HG03342 (cell line): ENCODE measurements around the gene CLEC2B.
"Not testable (repeated sequence)": the region's sequence is repeated elsewhere in the genome, so short reads cannot be mapped to it uniquely, and the experiment has no call there.

Source experiments
- ATAC-seq: cut with Tn5 transposase; IDR thresholded peaks from one replicate; pipeline ENCODE4 v1.9.1; 2021; ENCODE audit warnings: mild to moderate bottlenecking, moderate library complexity; ENCODE audit not compliant: unreplicated experiment

The CLEC2B gene

DNA sequence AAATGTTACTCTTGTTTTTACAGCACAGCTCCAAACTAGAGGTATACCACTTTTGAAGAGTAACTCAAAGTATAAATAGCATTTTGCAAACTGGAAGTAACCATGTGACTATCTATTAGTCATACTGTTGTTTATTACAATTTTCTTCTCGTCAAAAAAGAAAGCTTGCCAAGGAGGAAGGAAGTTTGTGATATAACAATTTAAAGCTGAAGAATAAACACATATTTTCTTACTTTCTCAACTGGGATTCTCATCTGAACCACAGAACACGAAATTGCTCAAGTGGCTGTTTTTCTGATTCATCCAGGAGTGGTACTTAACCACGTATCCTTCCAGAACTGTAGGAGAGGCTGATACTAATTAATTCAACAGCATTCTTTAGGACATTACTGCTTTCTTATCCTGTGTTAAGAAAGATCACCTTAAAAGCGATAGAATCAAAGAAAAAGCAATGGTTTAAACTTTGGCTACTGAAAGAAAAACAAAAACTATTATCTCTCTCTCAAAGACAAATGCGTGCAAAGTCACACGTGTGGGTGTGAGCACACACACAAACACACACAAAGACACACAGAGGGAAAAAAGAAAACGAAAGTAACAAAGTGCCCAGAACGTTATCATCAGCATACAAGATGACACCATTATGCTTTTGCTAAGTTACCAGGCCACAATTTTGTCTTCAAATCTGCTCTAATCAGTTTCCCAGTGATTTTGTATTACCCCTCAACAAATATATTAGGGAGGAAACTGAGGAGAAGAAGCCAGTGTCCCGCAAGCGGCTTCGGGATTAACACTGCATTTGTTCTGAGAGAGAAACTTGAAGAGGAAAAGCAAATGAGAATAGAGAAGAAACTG is at the start of gene CLEC2B:
CLEC2B (minus strand) TSS at position 48 of the 855 bp plus-strand sequence.
- ATAC-seq, result peak; percentile 40

DNA sequence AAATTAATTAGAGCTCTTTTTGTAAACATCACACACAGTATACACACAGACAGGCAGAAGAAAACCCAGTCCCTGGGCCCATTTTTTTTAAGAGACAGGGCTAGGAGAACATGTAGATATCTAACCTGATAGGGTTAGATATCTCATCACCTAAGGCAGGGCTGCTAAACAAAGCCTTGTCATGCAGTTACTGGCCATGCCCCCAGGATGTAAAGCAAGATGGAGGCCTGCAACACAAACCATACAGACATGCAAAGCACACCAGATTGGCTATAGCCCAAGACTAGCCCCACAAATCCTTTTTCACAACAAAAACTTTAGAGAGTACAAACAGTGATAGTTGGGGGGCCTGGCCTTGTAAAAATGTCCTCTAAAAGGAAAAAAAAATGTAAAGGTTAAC is 42.6 kb upstream of the CLEC2B start:
- ATAC-seq, result no peak

DNA sequence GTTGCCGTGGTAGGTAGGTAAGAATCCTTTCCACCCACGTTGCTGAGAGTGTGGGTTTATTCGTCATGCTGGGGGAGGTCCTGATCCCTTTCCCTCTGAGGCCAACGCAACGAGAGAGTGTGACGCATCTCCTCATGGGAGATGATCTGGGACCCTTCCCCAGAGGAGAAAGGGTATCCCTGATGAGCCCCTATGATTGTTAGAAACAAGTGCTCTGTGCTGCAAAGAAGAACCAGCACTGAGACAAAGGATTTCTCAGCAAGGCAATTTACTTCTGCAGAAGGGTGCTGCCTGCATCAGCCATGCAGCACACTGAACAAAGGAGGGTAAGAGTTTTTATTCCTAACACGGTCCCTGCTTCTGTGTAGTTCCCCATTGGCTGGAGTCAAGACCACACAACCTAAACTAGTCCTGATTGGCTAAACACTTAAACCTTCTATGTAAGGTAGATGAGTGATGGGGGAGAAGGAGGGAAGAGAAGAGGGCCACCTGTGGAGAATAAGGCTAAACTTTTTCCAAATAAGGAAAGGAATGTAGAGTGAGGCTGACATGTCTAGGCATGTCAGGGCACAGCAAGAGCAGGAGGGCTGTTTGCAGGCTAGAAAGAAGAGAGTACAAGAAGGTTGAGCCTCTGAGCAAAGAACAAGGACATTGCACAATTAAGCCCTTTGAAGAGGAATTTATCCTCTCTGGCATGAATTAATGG is 41.7 kb upstream of the CLEC2B start:
- ATAC-seq, result no peak

DNA sequence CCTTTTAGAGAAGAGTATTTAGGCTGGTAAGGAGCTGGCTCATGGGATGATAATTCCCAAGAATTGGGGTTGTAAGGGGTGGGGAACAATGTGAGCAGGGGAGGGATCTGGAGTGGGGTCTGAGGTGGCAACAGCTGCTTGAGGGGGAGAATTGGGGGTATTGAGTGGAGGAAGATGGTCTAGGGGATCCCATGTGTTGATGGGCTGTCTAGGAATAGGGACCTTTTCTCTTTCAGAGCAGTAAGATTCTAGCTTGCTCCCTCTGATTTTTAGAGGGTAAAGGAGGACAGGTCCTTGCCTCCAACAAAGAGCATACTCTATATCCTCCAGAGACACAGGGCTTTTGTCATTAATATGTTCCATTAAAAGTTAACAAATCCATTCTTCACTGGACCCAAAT is 40.6 kb upstream of the CLEC2B start:
- no peak for ATAC-seq

DNA sequence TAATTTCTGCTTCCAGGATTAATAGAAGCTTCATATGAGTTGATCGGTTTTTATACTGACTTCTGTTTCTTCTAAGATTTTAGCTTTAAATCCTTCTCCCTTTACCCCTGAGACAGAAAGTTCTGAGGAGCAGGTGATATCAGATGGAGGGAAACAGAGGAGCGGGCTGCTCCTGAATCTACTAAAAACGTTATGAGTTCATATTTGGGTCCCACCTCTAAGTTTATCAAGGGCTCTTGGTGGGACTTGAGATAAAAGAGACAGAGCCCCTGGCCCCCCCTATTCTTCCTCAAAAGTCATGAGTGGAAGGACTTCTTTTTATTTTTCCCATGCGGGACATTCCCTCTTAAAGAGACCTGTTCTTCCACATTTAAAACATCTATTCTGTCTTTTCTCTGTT is 39.2 kb upstream of the CLEC2B start:
- ATAC-seq, result no peak

DNA sequence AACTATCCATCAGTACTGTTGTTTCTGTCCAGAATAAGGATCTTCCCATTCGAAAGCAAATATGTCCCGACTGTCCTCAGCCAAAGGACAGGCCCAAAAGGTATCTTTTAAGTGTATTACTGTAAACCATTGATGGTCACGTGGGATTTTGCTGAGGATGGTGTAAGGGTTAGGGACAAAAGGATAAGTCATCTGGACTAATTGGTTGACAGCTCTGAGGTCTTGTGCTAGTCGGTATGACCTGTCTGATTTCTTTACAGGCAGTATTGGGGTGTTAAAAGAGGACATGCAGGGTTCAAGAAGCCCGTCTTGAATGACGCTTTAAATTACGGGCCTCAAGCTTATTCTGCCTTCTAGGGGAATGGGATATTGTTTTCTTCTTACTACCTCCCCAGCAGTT is 38.6 kb upstream of the CLEC2B start:
- ATAC-seq, result no peak

DNA sequence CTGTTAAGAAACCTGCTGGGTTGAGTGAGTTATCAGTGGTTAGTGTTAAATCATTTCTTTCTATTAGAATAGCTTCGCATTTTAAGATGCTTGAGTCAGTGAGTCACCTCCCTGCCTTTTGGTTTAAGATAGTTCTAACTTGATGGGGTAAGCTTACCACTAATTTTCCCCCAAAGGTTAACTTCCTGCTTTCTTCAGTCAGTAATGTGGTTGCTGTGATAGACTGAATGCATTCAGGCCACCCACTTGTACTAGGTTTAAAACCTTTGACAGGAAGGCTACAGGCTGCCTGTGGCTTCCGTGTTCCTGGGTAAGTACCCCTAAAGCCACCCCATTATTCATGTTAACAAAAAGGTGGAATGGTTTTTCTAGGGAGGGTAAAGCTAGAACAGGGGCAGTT is 37.7 kb upstream of the CLEC2B start:
- ATAC-seq, result no peak

DNA sequence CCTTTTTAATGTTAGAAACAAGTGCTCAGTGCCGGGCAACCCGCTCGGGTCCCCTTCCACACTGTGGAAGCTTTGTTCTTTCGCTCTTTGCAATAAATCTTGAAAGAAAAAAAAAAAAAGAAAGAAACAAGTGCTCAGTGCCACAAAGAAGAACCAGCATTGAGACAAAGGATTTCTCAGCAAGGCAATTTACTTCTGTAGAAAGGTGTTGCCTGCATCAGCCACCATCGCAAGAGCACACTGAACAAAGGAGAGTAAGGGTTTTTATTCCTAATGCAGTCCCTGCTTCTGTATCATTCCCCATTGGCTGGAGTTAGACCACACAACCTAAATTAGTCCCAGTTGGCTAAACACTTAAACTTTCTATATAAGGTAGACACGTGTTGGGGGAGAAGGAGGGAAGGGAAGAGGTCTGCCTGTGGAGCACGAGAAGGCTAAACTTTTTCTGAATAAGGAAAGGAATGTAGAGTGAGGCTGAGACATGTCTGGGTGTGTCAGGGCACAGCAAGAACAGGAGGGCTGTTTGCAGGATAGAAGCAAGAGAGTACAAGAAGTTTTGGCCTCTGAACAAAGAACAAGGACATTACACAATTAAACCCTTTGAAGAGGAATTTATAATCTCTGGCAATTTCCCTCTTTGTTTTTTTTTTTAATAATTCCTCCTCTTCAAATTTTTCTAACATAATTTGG is 33.5 kb upstream of the CLEC2B start:
- ATAC-seq, result no peak

DNA sequence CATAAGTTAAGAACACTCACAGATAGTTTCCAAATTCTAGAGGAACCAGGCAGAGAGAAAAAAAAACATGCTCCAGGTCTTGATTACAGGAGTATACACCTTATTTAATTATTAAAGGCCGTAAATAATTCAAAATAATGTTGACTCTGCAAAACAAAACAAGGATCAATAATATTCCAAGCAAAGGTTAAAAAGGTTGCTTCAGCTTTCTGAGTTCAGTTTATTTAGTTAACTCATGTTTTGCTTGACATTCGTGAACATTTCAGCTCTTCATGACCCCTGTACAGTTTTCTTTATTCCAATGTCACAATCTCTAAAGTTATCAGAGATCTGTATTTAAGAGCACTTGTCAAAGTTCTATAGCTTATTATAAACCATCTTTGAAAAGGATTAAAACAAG is 31.8 kb upstream of the CLEC2B start:
- ATAC-seq, result no peak

DNA sequence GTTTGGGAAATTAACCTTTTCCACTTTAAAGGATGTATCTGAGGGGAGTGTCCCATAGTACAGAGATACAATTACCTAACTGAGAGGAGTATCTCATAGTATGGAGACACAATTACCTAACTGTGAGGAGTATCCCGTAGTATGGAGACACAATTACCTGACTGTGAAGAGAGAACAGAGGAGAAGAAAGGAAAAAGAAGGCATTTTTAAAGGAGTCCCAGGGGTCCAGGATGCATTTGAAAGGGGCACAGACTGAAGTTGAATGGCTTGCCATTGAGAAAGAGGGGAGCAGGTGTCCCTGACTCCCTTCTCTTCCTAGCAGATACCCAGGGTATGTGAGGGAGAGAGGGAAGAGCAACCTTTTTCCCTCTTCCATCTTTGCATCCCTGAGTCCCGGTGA is 30.1 kb upstream of the CLEC2B start:
- ATAC-seq, result no peak

DNA sequence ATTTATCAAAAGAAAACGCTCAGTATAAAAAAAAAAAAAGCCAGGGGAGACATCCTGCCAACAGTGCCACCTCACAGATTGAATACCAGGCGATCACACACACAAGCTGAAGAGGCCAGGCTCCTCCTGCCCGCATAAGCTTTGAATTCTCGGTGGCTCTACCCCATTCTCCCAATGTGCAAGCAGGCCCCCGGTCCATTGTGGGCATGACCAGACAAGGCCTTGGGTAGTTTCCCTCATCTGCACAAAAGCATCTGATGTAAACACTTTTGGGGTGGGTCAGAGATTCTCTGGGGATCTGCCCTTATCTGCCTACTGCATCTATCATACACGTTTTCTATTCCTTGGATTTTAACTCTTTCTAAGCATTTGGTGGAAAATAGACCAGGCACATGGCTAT is 28.4 kb upstream of the CLEC2B start:
- no peak for ATAC-seq

DNA sequence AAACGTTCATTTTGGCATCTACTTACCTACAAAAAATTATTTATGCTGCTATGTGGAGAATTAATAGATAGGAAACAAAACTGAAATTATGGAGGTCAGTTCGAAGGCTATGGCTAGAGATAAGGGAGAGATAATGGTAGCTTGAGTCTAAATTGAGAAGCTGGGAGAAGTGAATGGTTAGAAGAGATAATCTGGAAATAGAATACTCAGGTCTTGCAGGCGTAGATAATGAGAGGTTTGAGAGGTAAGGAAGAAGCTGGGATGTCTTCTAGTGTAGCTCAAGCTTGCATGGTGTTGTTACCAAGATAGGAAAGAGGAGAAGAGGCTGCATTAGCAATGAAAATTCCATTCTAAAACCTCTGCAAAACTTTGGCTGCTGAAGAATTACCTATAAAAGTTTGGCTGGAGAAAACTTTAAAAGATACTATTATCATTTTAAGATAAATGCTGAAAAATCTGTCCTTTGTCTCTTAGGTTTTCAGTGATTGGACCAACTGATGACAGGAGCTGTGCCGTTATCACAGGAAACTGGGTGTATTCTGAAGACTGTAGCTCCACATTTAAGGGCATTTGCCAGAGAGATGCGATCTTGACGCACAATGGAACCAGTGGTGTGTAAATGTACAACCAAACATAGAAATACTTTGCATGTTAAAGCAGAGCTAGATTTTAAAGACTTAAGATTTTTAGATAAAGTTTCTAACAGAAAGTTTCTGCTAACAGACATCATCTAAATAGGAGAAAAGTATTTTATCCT is 26.2 kb upstream of the CLEC2B start:
- ATAC-seq, result no peak

DNA sequence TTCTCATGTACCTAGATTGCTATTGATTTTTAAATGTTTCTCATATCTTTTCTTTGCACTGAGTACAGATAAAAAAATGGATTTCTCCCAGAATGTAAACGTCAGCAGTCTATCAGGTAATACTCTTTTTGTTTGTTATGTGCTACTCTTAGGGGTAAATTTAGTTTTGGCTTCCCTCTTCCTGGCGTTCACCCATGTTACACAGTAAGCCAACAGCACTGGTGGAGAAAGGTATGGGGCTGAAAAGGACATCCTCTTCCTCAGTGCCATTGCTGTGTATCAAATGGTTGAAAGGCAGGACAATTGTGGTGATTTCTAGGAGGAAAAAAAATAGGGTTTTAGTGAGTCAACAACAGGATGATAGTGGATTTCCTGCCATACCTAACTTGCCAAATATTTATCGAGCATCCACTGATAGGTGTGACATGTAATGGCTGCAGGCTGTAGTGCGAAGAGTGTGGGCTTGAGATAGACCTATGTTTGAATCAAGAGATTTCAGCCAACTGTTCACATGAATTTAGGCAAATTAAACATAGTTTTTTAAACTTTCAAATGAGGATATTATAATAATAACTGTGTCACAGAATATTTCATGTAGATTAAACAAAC is 19.6 kb upstream of the CLEC2B start:
- no peak for ATAC-seq

DNA sequence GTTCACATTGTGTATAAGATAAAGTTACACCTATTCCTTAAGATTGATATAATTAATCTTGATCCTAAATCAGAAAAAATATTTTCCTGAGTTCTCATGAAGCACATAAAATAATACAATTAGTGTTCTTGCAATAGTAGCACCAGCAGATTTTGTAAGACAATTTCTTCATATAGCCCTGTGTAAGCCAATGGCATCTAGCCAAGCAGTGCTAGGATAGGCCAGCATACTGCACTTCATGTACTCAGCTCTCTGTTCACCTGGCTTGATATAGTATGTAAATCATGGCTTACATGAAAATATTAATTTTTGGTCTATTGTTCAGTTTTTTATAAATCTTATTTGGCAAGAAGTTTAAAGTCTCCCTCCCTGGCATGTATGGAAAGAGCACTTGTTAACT is 14.0 kb upstream of the CLEC2B start:
- no peak for ATAC-seq

DNA sequence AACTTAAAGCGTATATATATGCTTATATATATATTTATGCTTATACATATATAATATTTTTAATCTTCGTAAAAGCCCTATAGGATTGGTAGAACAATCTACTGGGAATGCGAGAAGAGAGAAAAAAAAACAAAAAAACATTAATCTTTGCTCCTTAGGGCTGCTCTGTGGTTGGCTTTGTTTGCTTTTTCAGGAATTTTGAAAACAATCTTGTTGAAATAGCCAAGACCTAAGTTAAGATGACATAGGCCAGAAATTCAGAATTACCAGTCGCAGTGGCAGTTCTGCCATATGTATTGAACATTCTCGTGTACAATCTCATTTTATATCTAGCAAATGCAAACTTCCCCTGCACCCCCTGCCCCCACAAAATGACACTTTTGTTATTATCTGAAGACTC is 12.8 kb upstream of the CLEC2B start:
- ATAC-seq, result no peak

DNA sequence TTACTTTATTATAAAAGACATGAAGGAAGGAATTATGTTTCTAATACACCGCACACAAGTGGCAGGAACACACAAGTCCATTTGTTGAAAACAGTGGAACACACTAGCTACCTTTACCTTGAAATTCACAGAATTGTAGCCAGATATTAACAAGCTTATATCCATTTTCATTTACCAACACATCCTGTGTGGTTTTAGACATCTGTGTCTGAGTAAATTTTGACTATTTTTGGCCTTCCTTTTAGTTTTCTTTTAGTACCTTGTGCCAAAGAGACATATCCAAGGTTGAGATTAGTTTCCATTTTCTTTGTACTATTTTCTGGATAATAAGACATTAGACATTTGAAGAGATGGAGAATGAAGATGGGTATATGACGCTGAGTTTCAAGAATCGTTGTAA is 12.1 kb upstream of the CLEC2B start, which contains the start of gene KLRF2:
KLRF2 (plus strand) TSS at position 244 of the 400 bp plus-strand sequence; CDS start at position 351, 107 bp downstream.
- ATAC-seq, result no peak

DNA sequence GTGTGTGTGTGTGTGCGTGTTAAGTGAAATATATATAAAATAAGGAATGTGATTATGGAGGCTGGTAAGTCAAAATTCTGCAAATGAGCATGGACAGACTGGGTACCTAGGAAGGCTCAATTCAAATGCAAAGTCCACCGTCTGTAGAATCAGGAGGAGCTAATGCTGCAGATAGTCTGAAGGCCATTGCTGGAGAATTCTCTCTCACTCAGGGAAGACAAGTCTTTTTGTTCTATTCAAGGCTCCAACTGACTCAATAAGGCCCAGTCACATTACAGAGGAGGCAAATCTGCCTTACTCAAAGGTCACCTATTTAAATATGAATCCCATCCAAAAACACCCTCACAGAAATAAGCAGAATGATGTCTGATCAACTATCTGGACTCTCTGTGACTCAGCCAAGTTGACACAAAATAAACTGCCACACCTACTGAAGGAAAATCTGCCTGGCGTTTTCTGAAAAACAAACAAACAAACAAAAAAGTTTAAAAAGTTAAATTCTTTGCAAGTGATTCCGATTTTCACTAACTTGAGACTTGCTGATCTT is 11.5 kb upstream of the CLEC2B start:
- ATAC-seq, result no peak

DNA sequence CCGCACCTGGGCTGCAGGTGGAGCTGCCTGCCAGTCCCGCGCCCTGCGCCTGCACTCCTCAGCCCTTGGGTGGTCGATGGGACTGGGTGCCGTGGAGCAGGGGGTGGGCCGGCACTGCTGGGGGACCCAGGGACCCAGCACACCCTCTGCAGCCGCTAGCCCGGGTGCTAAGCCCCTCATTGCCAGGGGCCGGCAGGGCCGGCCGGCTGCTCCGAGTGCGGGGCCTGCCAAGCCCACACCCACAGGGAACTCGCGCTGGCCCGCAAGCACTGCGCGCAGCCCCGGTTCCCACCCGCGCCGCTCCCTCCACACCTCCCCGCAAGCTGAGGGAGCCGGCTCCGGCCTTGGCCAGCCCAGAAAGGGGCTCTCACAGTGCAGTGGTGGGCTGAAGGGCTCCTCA is 7.0 kb upstream of the CLEC2B start:
- ATAC-seq, result not testable (repeated sequence)

DNA sequence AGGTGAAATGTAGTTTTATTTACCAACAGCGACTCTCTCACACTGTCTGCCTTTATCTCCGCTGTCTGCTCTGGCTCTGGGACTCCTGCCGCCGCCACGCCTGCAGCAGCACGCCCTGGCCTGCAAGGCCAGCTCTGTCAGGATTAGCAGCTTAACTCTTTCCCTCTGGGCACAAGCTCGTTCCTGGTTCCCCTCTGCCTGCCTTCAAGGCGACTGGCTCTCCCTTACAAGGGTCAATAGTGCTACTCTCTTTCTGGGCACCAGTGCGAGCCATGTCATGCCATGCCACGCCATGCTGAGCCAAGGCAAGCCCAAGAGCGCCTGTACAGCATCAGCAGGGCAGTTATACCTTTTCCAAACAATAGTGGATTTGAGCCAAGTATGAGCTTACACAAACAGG is 3.6 kb upstream of the CLEC2B start:
- no peak for ATAC-seq

DNA sequence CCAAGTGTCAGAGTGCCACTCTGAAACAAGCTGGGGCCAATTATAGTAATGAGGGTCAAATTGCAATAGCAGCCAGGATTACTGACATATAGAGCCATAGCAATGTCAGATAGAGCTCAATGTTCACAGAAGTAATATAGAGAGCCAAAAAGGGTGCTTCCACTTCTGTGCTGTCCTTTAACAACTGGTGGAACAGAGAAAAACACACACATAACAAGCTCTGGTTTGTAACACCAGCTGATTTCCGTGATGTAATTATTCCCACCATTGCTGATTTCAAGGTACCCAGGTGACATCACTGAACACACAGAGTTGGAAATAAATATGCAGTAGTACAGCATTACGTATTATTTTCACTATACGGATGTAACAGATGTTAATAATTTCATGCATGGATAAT is 3.0 kb upstream of the CLEC2B start:
- ATAC-seq, result no peak
